Cerebellar cortex (tissue), 1 donor: ENCODE measurements around the gene LPA.
"Not testable (repeated sequence)": the region's sequence is repeated elsewhere in the genome, so short reads cannot be mapped to it uniquely, and the experiment has no call there.

Experiments
- DNase-seq: peaks from one replicate; pipeline ENCODE4 v3.0.0-alpha.2; 2015; ENCODE audit warnings: low spot score

The LPA gene

GRCh38 chr6:160664198-160664597, at the start of gene LPA:
Gene LPA (minus strand): TSS chr6:160664275. CDS start chr6:160664214, 61 bp downstream.
- DNase-seq, result not testable (repeated sequence)

DNA sequence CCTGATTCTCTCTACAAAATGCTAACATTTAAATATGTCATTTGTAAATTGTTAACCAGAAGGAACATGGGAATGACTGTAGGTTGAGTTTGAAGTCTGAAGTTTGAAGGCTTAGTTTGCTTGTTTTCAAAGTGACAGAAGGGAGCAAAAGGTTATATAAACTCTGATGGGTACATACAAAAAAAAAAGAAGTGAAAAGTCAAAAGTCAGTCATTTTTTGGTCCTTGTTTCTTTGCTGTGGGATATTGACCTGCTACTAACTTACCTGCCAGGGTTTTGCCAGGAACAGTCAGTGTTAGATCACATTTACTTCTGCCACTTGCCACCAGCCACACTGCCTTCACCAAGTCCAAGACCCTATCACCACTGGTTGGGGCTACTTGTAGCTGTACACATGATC, 44.9 kb upstream of the LPA start:
- not testable (repeated sequence) for DNase-seq

DNA sequence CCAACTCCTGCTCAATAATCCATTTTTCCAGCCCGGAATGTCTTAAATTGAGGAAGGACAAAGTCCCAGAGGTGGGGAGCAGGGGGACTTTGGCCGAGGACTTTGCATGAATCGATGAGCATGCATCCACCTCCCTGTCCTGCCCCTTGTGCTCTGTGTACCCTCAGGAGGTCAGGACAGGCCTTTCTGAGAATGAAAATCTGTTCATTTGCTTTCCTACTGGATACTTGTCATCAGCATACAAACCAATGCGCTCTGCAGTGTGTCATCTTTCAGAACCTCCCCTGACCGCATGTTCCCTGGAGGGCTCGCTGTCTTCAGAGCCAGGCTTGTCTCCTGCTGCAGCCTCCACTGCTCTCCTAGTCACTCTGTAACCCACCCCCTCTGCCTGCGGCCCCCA, 40.6 kb upstream of the LPA start:
- DNase-seq, result not testable (repeated sequence)

DNA sequence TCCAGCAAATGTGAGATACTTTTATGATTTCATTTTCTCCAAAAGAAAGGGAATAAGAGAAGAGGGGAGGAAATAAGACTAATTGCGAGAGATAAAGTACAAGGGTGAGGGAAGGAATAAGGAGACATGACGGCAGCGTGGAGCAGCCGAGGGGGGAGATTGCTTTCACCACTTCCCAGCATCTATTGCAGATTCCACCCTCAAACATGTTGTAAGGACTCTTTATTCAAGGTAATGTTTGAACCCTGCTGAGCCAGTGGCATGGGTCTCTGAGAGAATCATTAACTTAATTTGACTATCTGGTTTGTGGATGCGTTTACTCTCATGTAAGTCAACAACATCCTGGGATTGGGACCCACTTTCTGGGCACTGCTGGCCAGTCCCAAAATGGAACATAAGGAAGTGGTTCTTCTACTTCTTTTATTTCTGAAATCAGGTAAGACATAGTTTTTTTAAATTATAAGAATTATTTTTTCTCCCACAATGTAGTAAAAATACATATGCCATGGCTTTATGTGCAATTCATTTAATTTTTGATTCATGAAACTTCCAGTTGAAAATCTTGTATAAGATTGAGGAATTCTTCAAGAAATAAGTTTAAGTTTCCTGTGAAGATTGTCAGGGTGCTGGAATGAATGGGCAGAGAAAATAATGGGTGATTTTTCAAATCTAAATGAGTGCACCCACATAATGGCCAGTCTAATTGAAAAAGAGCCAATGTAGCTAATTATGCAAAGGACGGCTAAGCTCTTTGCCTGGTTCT, 38.0 kb upstream of the LPA start, which contains the start of gene PLG:
Gene PLG (plus strand): TSS at position 327 of the 763 bp plus-strand sequence. CDS start 61 bp downstream, at position 388.
- not testable (repeated sequence) for DNase-seq

- no peak for DNase-seq
Measured at GRCh38 chr6:160697826-160698225, 33.8 kb upstream of the LPA start.

DNA sequence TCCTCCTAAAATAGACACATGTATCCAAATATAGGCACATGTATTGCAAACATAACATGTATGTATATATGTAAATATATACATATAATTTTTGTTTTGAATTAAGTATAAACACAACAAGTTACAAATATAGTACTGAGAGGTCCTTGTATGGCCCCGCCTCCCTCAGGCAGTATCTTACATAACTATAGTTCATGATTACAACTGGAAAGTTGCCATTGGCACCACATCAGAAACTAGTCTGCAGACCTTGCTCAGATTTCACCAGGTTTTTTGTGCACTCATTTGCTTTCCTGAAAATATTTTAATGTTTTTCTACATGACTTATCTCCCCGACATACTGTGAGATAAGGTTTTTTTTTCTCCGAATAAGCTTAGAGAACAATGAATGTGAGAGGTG, 32.8 kb upstream of the LPA start:
- peak; percentile 2 for DNase-seq

DNA sequence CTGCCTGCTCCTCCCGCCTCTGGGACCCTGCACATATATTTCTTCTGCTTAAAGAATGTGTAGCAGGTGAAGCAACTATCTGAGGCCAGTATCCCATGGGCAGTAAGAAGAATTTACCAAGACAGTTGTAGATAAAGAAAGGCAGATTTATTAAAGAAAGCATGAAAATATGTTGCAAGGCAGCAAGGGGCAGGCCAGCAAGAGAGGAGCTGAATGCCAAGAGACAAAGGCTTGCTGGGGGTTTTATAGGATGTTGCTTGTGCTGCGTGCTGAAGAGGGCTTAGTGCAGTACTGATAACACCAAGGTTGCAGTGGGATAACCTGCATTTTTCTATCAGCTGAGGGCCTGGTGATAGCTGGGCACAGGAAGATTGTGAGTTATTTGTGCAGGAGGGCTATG, 31.5 kb upstream of the LPA start:
- not testable (repeated sequence) for DNase-seq

DNA sequence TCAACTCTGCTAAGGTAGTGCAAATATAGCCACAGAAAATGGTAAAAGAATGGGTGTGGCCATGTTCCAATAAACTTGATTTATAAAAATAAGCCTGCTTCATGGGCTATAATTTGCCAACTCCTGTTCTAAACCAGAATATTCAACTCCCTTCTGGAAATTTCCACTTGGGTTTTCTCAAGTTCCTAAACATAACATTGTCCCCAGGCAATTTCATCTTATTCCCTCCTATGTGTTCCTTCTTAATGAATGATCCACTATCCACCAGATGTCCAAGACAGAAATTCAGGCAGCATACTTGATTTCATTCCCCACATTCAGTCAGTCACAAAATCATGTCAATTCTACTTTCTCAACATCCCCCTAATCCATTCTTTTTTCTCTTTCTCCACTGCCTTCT, 30.9 kb upstream of the LPA start:
- DNase-seq, result not testable (repeated sequence)

DNA sequence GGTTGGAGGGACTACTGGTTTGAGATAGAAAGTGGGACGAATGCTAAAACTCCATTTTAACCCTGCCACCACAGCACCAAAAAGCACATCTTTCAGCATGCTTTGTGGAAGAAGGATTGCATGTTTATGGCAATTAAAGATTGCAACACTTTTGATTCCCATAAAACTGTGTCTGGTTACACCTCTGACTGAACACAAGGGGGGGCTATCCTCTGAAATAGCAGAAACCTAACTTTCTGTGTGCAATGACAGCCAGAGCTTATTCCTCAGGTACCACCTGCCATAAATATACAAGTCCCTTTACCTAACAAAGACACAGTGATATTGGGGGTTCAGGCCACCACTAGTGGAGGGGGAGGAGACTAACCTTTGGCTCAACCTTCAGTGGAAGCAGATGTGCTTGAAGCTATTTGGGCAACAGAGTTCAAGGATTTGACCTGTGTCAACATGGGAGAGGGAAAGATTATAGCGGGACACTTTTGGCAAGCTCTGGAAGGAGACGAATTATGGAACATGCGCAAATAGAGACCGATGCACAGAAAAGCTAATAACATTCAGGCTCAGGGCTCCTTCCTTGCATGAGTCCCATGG, 28.4 kb upstream of the LPA start:
- DNase-seq, result no peak

DNA sequence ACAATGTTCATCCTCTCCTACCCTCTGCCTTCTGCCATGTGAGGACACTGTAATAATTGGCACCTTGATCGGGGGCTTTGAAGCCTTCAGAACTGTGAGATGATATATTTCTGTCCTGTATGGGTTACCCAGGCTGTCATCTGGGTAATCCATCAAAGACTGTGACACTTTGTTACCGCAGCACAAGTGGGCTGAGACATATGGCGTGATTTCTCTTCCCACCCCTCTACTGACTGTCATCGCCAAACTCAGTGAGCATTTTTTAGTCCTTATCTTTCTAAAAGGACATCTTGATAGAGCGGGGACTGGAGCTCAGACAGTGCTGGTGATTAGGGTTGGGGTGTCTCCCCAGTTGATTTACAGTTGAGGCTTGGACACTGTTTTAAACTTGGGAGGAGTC, 27.5 kb upstream of the LPA start:
- DNase-seq, result no peak

DNA sequence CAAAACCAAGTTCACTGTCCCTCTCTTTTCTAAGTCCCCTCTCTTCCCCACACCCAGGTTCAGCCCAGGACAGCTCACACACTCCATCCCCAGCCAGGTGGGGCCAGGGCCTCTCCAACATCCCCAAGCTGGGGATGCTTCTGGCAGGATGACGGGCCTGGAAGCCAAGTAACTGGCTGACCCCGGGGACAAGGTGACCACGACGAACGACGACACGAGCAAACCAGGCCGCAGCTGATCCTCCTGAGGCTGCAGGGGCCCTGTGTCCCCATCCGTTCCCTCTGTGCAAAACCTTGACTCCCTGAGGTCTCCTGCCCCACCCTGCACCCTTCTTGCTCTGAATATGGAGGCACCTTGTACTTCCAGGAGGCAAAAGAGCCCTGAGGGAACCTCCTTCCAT, 26.4 kb upstream of the LPA start:
- no peak for DNase-seq

DNA sequence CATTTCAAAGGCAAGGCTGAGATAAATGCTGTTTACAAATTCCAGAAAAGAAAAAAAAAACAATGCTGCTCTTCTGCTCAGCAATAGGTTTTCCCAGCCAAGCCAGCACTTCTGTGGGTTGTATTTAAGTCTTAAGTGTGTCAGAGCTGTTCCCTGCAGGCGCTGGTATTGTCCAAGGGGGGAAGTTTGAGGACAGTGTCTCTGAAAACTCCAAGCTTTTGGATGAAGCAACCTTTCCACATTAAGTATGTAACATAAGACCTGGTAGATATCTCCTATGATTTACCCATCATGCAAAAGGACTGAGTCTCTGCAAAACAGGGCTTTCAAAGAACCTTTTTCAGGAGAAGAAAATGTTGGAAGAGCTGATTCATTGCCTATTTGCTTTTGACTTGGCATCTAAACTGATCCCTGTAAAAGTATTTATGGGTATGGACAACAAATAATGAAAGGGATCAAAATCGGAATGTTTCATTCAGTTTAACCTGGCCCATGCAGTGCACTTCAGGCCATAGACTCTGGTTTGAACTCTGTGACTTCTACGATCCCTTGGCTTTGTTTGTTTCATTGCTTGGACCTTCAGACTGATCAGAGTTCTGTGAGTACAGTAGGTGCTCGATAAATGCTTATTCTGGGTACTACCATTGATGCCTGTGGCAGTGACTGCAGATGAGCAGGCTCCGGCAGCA, 21.8 kb upstream of the LPA start:
- no peak for DNase-seq

DNA sequence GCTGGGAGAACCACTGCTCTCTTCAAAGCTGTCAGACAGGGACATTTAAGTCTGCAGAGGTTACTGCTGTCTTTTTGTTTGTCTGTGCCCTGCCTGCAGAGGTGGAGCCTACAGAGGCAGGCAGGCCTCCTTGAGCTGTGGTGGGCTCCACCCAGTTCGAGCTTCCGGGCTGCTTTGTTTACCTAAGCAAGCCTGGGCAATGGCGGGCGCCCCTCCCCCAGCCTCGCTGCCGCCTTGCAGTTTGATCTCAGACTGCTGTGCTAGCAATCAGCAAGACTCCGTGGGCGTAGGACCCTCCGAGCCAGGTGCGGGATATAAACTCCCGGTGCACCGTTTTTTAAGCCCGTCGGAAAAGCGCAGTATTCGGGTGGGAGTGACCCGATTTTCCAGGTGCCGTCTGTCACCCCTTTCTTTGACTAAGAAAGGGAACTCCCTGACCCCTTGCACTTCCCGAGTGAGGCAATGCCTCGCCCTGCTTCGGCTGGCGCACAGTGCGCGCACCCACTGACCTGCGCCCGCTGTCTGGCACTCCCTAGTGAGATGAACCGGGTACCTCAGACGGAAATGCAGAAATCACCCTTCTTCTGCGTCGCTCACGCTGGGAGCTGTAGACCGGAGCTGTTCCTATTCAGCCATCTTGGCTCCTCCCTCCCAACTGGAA, 21.2 kb upstream of the LPA start:
- not testable (repeated sequence) for DNase-seq

- DNase-seq, result no peak
Measured at GRCh38 chr6:160679402-160679769, 15.3 kb upstream of the LPA start.

DNA sequence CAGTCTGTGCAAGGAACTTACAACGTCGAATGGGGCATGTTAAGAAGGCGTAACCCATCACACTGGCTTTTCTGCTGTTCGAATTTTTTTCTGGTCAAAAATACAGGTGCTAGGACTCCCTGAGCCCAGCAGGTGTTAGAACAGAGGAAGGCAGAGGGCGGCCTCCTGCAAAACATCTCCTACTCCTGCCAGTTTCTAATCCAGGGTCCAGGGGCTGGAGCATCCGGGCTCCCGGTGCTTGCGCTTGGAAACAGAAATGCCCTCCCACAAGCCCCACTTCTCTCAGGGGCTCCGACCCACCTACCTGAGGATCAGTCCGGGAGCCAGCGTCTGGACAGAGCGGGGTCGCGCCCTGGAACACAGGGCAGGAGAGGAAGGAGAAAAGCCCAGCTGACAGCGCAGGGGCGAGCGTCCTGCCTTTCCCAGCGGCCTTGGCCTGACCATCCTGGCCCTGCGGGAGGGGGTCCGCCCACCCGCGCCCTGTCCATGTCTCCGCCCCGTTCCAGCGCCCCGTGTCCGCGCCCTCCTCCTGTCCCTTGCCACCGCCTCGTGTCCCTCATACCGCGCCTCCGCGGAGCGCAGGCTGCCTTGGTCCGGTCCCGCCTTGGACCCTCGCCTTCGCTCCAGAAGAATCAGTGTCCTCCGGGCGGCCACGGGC, 14.8 kb upstream of the LPA start:
- DNase-seq, result no peak

- DNase-seq, result no peak
Measured at GRCh38 chr6:160678230-160678629, 14.2 kb upstream of the LPA start.

GRCh38 chr6:160676418-160676817, 12.3 kb upstream of the LPA start:
- not testable (repeated sequence) for DNase-seq

DNA sequence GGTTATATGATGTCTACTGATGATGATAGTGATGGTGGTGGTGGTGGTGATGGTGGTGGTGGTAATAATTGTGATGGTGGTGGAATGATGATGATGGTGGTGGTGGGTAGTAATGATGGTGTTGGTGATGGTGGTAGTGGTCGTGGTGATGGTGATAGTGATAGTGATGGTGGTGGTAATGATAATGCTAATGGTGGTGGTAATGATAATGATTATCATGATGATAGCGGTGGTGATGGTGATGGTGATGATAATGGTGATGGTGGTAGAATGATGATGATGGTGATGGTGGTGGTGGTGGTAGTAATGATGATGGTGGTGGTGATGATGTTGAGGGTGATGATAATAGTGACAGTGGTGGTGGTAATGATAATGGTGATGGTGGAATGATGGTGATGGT, 4.5 kb upstream of the LPA start:
- no peak for DNase-seq

- peak; percentile 14 for DNase-seq
Measured at GRCh38 chr6:160667639-160668481, 3.8 kb upstream of the LPA start.

- DNase-seq, result no peak
Measured at GRCh38 chr6:160662842-160663241, 1.2 kb downstream of the LPA start.

DNA sequence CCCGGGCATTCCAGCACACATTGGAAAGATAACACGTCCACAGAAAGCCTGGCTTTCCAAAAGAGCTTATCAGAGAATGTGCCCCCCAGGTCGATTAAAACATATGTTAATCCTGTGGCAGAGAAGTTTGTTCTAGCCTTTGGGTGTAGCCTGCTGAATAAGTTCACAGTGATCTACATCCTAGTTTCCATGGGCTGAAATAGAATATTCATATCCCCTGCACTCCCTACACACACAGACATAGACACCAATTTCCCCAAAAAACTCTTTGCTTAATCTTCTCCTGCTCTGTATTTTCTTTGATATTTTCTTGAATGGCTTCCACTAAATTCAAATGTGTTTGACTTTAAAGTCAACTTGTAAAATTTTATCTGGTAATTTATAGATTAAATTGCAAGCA, 1.6 kb downstream of the LPA start:
- DNase-seq, result no peak
